Measurements from ENCODE around the gene HUNK.

Gene HUNK

GRCh38 chr21:31877463-31877957 is 4.7 kb downstream of the HUNK start:
- TF ChIP-seq, protein P1, sequence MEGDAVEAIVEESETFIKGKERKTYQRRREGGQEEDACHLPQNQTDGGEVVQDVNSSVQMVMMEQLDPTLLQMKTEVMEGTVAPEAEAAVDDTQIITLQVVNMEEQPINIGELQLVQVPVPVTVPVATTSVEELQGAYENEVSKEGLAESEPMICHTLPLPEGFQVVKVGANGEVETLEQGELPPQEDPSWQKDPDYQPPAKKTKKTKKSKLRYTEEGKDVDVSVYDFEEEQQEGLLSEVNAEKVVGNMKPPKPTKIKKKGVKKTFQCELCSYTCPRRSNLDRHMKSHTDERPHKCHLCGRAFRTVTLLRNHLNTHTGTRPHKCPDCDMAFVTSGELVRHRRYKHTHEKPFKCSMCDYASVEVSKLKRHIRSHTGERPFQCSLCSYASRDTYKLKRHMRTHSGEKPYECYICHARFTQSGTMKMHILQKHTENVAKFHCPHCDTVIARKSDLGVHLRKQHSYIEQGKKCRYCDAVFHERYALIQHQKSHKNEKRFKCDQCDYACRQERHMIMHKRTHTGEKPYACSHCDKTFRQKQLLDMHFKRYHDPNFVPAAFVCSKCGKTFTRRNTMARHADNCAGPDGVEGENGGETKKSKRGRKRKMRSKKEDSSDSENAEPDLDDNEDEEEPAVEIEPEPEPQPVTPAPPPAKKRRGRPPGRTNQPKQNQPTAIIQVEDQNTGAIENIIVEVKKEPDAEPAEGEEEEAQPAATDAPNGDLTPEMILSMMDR (conservative IDR thresholded peaks at IDR 0.05; ENCODE audit: low read depth, low read length): no peak
- H3K4me3 ChIP-seq (ENCODE audit: low read depth, low read length): no peak overlapping the region
- DNase-seq (ENCODE audit: low read depth): no peak

DNA sequence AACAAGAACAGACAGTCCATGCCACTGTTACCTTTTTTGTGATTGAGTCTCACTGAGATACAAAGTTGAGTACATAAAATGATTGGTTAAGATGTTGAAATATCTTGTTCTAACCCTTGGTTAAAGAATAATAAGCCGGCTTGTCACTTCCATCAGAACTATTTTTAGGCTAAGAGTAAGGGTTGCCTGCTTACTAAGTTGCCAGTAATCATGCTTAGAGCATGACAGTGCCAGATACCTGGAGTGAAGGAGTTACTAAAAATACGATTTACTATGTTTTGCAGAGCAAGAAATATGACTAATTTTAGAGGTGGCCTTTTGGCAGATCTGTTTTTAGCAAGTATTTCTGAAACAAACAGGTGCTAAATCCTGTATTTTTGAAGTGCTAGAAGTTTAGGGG is 6.0 kb downstream of the HUNK start:
- TF ChIP-seq, protein P1 (conservative IDR thresholded peaks at IDR 0.05; ENCODE audit: low read depth, low read length): no peak
- no peak for DNase-seq (ENCODE audit: low read depth)
- no peak overlapping the region for H3K4me3 ChIP-seq (ENCODE audit: low read depth, low read length)

DNA sequence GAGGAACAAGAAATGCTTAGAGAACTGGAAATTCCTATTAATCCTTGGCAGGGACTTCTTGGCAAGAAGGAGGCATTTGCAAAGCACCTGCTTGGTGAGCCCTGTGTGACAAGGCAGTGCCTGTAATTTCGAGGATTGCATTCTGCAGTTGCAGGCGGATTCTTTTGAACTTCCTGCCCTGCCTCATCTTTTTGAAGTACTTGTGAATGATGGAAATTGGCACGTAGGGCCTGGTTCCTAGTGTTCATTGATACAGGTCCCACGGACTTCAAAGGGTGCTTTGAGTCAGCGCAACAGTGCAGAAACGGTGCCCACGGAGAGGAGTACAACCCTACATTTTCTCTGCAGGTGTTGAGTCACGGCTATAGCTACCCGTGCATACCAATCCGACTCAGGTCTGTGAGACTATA is 6.4 kb downstream of the HUNK start:
- DNase-seq (ENCODE audit: low read depth): no peak
- TF ChIP-seq, protein P1 (conservative IDR thresholded peaks at IDR 0.05; ENCODE audit: low read depth, low read length): no peak
- H3K4me3 ChIP-seq (ENCODE audit: low read depth, low read length): no peak overlapping the region

DNA sequence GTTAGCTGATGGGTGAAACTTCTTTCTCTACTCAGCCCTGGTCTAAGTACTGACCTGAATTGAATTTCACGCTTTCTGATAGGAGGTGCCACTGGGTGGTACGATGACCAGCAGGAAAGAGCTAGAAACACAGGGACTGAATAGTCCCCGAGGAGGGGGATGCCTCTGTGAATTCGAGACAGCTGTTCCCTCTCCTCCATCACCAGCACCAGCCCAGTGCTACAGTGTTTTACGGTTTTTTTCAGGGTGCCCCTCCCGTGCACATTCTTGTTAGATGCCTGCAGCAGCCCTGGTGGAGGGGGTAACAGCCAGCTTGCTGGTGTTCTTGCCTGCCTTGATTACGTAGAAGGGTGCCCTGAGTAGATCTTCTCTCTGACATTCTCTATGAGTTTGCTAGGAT is 7.1 kb downstream of the HUNK start:
- no peak for DNase-seq (ENCODE audit: low read depth)
- TF ChIP-seq, protein P1 (conservative IDR thresholded peaks at IDR 0.05; ENCODE audit: low read depth, low read length): no peak
- no peak overlapping the region for H3K4me3 ChIP-seq (ENCODE audit: low read depth, low read length)

- no peak overlapping the region for H3K4me3 ChIP-seq (ENCODE audit: low read depth, low read length)
- TF ChIP-seq, protein P1 (conservative IDR thresholded peaks at IDR 0.05; ENCODE audit: low read depth, low read length): no peak
- no peak for DNase-seq (ENCODE audit: low read depth)
Measured at GRCh38 chr21:31880816-31881215, 8.0 kb downstream of the HUNK start.

- TF ChIP-seq, protein P1 (conservative IDR thresholded peaks at IDR 0.05; ENCODE audit: low read depth, low read length): no peak
- no peak overlapping the region for H3K4me3 ChIP-seq (ENCODE audit: low read depth, low read length)
- no peak for DNase-seq (ENCODE audit: low read depth)
Measured at GRCh38 chr21:31882711-31883110, 9.9 kb downstream of the HUNK start.

GRCh38 chr21:31885146-31885545 is 12.3 kb downstream of the HUNK start:
- H3K4me3 ChIP-seq (ENCODE audit: low read depth, low read length): no peak overlapping the region
- TF ChIP-seq, protein P1 (conservative IDR thresholded peaks at IDR 0.05; ENCODE audit: low read depth, low read length): no peak
- no peak for DNase-seq (ENCODE audit: low read depth)

Data from choroid plexus epithelial cell (primary cell).